ENCODE measurements around the gene AJM1.
"Not testable (repeated sequence)": the region's sequence is repeated elsewhere in the genome, so short reads cannot be mapped to it uniquely, and the experiment has no call there.

The AJM1 gene

GRCh38 chr9:136881691-136882108 is 39.4 kb downstream of the AJM1 start:
- peak in 1 of 2 donors; percentile 10 for DNase-seq

- DNase-seq: no peak
Measured at GRCh38 chr9:136882109-136882946, 40.0 kb downstream of the AJM1 start.

GRCh38 chr9:136882947-136883283 is 40.6 kb downstream of the AJM1 start:
- not testable (repeated sequence) for DNase-seq

GRCh38 chr9:136883670-136884069 is 41.4 kb downstream of the AJM1 start:
- DNase-seq: not testable (repeated sequence)

GRCh38 chr9:136885950-136886578 is 43.8 kb downstream of the AJM1 start, which contains the start of gene TRAF2:
TSS of gene TRAF2 (plus strand) at chr9:136886516. CDS start at chr9:136898741, 12,225 bp downstream.
- peak; percentile 93 to 95 for DNase-seq

- peak in 1 of 2 donors; percentile 5 for DNase-seq
Measured at GRCh38 chr9:136886610-136887597, 44.6 kb downstream of the AJM1 start.

GRCh38 chr9:136888454-136888853 is 46.2 kb downstream of the AJM1 start:
- DNase-seq: no peak

GRCh38 chr9:136889858-136890257 is 47.6 kb downstream of the AJM1 start:
- no peak for DNase-seq

- no peak for DNase-seq
Measured at GRCh38 chr9:136890661-136891060, 48.4 kb downstream of the AJM1 start.

All from hippocampal formation (tissue), 2 donors.